BE2C (cell line): ENCODE data around the gene LRRC14B.

Experiments
- DNase-seq: peaks from one replicate; pipeline ENCODE4 v3.0.0-alpha.2; 2020
- H3K27me3 ChIP-seq: fragments of 250-450 bp; sonication (Bioruptor Pico); 2 replicates; pipeline ENCODE4 v1.5.1; 2020; ENCODE audit warnings: mild to moderate bottlenecking
- H3K36me3 ChIP-seq: fragments of 250-450 bp; sonication (Bioruptor Pico); 2 replicates; pipeline ENCODE4 v1.5.1; 2020; ENCODE audit warnings: mild to moderate bottlenecking
- H3K4me1 ChIP-seq: fragments of 250-450 bp; sonication (Bioruptor Pico); 2 replicates; pipeline ENCODE4 v1.5.1; 2020
- H3K4me3 ChIP-seq: 2 replicates; pipeline ENCODE4 v1.5.1; 2011; ENCODE audit warnings: low read depth, low read length
- H3K9me3 ChIP-seq: fragments of 250-450 bp; sonication (Bioruptor Pico); 2 replicates; pipeline ENCODE4 v1.5.1; 2020
- TF ChIP-seq, protein P1 (sequence below): IDR thresholded peaks from 2 replicates; pipeline ENCODE4 v1.5.1; 2012; ENCODE audit warnings: mild to moderate bottlenecking, low read depth, low read length

LRRC14B gene

DNA sequence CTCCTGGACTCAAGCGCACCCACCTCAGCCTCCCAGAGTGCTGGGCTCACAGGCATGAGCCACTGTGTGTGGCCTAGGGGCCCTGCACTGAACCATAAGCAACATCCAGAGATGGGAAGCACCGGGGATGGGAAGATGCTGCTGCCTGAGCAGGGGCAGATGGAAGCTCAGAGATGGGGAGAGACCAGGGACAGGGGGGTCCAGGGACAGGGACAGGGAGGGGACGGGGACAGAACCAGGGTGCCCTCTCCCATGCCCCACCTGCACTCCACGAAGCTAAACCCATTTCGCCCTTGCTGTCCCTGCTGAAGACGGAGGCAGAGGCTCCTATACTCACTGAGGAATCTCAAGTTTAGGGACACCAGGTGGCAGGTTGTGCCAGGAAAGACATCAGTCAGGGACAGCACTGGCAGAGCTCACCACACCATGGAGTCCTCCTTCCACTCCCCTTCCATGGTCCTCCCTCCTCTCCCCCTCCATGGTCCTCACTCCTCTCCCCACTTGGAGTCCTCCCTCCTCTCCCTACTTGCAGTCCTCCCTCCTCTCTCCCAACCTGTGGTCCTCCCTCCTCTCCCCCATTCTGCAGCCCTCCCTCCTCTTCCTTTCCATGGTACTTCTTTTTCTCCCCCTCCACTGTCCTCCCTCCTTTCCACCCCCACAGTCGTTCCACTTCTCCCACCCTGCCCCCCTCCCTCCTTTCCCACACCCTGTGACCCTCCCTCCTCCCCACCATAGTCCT lies 45.5 kb upstream of the LRRC14B start:
- no peak overlapping the region for H3K4me3 ChIP-seq
- H3K4me1 ChIP-seq, result no peaks in the 10 kb centered on the region
- no peaks in the 10 kb centered on the region for H3K36me3 ChIP-seq
- no peak for DNase-seq
- H3K27me3 ChIP-seq, result no peaks in the 10 kb centered on the region
- TF ChIP-seq, protein P1, sequence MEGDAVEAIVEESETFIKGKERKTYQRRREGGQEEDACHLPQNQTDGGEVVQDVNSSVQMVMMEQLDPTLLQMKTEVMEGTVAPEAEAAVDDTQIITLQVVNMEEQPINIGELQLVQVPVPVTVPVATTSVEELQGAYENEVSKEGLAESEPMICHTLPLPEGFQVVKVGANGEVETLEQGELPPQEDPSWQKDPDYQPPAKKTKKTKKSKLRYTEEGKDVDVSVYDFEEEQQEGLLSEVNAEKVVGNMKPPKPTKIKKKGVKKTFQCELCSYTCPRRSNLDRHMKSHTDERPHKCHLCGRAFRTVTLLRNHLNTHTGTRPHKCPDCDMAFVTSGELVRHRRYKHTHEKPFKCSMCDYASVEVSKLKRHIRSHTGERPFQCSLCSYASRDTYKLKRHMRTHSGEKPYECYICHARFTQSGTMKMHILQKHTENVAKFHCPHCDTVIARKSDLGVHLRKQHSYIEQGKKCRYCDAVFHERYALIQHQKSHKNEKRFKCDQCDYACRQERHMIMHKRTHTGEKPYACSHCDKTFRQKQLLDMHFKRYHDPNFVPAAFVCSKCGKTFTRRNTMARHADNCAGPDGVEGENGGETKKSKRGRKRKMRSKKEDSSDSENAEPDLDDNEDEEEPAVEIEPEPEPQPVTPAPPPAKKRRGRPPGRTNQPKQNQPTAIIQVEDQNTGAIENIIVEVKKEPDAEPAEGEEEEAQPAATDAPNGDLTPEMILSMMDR, result no peak
- no peaks in the 10 kb centered on the region for H3K9me3 ChIP-seq

DNA sequence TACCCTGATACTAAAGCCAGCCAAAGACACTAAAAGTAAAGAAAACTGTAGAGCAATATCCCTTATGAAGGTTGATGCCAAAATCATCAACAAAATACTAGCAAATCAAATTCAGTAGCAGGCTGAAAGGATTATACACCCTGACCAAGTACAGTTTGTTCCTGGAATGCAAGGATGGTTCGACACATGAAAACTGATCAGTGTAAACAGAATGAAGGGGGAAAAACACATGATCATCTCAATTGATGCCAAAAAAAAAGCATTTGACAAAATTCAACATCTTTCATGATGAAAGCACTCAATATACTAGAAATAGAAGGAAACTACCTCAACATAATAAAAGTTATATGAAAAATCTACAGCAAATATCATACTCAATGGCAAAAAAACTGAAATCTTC lies 43.5 kb upstream of the LRRC14B start:
- DNase-seq, result no peak
- Histone ChIP-seq H3K36me3 (no peaks in the 10 kb centered on the region), H3K4me3 (no peak overlapping the region), H3K9me3 (no peaks in the 10 kb centered on the region), H3K4me1 (no peaks in the 10 kb centered on the region), H3K27me3 (no peaks in the 10 kb centered on the region)
- TF ChIP-seq, protein P1, result no peak

DNA sequence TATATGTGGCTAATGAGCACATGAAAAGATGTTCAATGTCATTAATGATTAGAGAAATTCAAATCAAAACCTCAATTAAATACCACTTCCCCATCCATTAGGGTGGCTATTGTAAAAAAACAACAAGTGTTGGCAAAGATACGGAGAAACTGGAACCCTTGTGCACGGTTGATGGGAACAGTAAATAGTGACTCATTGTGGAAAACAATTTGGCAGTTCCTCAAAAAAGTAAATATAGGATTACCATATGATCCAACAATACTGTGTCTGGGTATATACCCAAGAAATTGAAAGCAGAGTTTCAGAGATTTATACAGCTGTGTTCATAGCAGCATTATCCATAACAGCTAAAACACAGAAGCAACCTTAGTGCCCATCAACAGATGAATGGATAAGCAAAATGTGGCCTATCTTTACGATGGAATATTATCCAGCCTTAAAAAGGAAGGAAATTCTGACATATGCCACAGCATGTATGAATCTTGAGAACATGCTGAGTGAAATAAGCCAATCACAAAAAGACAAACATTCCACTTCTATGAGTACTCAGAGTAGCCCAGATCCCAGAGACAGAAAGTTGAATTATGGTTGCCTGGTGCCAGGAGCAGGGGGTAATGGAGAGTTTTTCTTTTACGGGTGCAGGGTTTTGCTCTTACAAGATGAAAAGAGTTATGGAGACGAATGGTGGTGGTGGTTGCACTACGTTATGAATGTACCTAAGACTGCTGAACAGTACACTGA lies 41.4 kb upstream of the LRRC14B start:
- no peaks in the 10 kb centered on the region for H3K9me3 ChIP-seq
- TF ChIP-seq, protein P1, result no peak
- DNase-seq, result no peak
- no peak overlapping the region for H3K4me3 ChIP-seq
- H3K36me3 ChIP-seq, result no peaks in the 10 kb centered on the region
- H3K27me3 ChIP-seq, result peaks cover 3% of the 10 kb centered on the region; the same call in 1 of the 2 replicates
- H3K4me1 ChIP-seq, result no peaks in the 10 kb centered on the region

DNA sequence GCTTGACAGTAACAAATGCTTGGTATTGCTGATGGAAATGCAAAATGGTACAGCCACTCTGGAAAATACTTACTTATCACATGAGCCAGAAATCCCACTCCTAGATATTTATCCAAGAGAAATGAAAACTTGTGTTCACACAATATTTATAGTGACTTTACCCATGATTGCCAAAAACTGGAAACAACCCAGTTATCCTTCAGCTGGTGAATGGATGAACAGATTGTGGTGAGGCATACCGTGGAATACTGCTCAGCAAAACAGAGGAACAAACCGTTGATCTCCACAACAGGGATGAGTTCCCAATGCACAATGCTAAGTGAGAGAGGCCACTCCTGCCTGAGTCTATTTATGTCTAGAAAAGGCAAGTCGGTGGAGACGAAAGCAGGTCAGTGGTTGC lies 40.5 kb upstream of the LRRC14B start:
- no peak for DNase-seq
- Histone ChIP-seq H3K4me1 (no peaks in the 10 kb centered on the region), H3K9me3 (no peaks in the 10 kb centered on the region), H3K27me3 (peaks cover 3% of the 10 kb centered on the region; the same call in 1 of the 2 replicates), H3K36me3 (no peaks in the 10 kb centered on the region), H3K4me3 (no peak overlapping the region)
- TF ChIP-seq, protein P1, result no peak

DNA sequence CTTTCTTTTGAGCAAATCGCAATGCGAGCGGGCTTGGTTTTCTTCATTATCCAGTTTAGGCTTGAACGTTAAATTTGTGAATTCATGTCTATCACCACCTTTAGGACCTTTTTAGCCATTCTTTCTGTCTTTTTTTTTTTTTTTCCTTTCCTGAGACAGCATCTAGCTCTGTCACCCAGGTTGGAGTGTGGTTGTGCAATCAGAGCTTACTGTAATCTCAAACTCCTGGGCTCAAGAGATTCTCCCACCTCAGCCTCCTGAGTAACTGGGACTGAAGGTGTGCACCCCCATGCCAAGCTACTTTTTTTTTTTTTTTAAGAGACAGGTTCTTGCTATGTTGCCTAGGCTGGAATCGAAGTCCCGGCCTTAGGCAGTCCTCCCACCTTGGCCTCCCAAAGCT lies 39.2 kb upstream of the LRRC14B start:
- TF ChIP-seq, protein P1, result no peak
- no peaks in the 10 kb centered on the region for H3K36me3 ChIP-seq

DNA sequence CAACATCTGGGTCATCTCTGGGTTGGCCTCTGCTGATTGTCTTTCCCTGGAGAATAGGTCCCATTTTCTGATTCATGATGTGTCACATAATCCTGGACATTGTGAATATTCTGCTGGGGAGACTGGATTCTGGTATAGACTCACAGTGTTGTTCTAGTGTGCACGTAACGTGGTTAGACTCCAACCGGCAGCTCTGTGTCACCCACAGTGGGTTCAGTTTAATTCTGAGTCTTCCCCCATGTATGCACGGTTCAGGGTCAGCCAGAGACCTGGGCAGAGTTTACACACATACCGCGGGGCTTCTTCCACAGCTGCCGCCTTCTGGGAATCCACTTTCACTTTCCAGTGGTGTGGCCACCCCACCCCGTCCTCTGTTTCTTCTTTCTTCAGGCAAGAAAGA lies 38.0 kb upstream of the LRRC14B start:
- no peak for DNase-seq
- Histone ChIP-seq H3K9me3 (no peaks in the 10 kb centered on the region), H3K36me3 (no peaks in the 10 kb centered on the region), H3K4me1 (no peaks in the 10 kb centered on the region), H3K4me3 (no peak overlapping the region), H3K27me3 (peaks cover 3% of the 10 kb centered on the region; the same call in 1 of the 2 replicates)
- TF ChIP-seq, protein P1, result no peak

More for the DNA sequence above, 39.2 kb upstream of the LRRC14B start:
- H3K9me3 ChIP-seq, result no peaks in the 10 kb centered on the region
- no peak overlapping the region for H3K4me3 ChIP-seq
- no peak for DNase-seq
- peaks cover 3% of the 10 kb centered on the region; the same call in 1 of the 2 replicates for H3K27me3 ChIP-seq
- H3K4me1 ChIP-seq, result no peaks in the 10 kb centered on the region
